SU-DHL-6 (cell line): Measurements from ENCODE around the gene IGFBP7.

Experiments used
- CTCF ChIP-seq: fragments of 200-600 bp; sonication (generic); IDR thresholded peaks from one replicate; pipeline ENCODE4 v1.5.1; 2017; ENCODE audit warnings: antibody characterized with exemption, mild to moderate bottlenecking, low read length, moderate library complexity; ENCODE audit not compliant: insufficient read depth, poor library complexity, severe bottlenecking
- EZH2phosphoT487 ChIP-seq: fragments of 200-600 bp; sonication (generic), shearing (Covaris generic); conservative IDR thresholded peaks from 2 replicates; pipeline ENCODE4 v1.6.1; 2018; ENCODE audit warnings: mild to moderate bottlenecking, antibody characterized with exemption, low read length, moderate library complexity, mixed read lengths

- no peak for TF ChIP-seq CTCF
- no peak for TF ChIP-seq EZH2phosphoT487
These were observed at the start of gene IGFBP7 for GRCh38 chr4:57109847-57110639.
